Muscle layer of colon (tissue), 2 donors: ENCODE results near the gene FASN.

Source experiments
- H3K27ac ChIP-seq: one replicate; pipeline ENCODE4 v1.7.0; 2013; ENCODE audit warnings: low read depth, mild to moderate bottlenecking, low read length, moderate library complexity
- H3K27me3 ChIP-seq, 2 donors: one replicate each; pipeline ENCODE4 v1.7.0; 2013; ENCODE audit warnings: low read length in 2 of 2, mild to moderate bottlenecking in 2 of 2; ENCODE audit not compliant: insufficient read depth in 2 of 2, control insufficient read depth in 1 of 2
- H3K36me3 ChIP-seq: one replicate; pipeline ENCODE4 v1.7.0; 2013; ENCODE audit warnings: mild to moderate bottlenecking, low read length; ENCODE audit not compliant: insufficient read depth
- H3K4me1 ChIP-seq: one replicate; pipeline ENCODE4 v1.7.0; 2013; ENCODE audit warnings: mild to moderate bottlenecking, low read length; ENCODE audit not compliant: insufficient read depth
- H3K4me3 ChIP-seq, 2 donors: one replicate each; pipeline ENCODE4 v1.7.0; 2013; ENCODE audit warnings: low read length in 2 of 2, low read depth in 1 of 2, mild to moderate bottlenecking in 1 of 2, moderate library complexity in 1 of 2
- H3K9ac ChIP-seq: one replicate; pipeline ENCODE4 v1.7.0; 2013; ENCODE audit warnings: low read length
- H3K9me3 ChIP-seq: one replicate; pipeline ENCODE4 v1.7.0; 2013; ENCODE audit warnings: mild to moderate bottlenecking, low read length
- donor health status: abdominal sarcoma.
- donor health status: Adenocarcinoma of cecum.

FASN gene

GRCh38 chr17:82054351-82055022 lies 43.5 kb downstream of the FASN start:
- no peak overlapping the region for H3K4me3 ChIP-seq
- H3K36me3 ChIP-seq = peaks cover 22% of the 10 kb centered on the region
- H3K9me3 ChIP-seq = no peaks in the 10 kb centered on the region
- no peak overlapping the region for H3K9ac ChIP-seq
- no peak overlapping the region for H3K27ac ChIP-seq
- H3K27me3 ChIP-seq = no peaks in the 10 kb centered on the region
- peaks cover 26% of the 10 kb centered on the region for H3K4me1 ChIP-seq

- Histone ChIP-seq H3K9ac (no peak overlapping the region), H3K9me3 (no peaks in the 10 kb centered on the region), H3K27ac (no peak overlapping the region), H3K27me3 (no peaks in the 10 kb centered on the region), H3K4me3 (no peak overlapping the region), H3K4me1 (peaks cover 26% of the 10 kb centered on the region), H3K36me3 (peaks cover 22% of the 10 kb centered on the region)
Measured at GRCh38 chr17:82053556-82054263, 44.3 kb downstream of the FASN start.

- Histone ChIP-seq H3K27me3 (no peaks in the 10 kb centered on the region), H3K4me1 (peaks cover 26% of the 10 kb centered on the region), H3K9me3 (no peaks in the 10 kb centered on the region), H3K27ac (no peak overlapping the region), H3K4me3 (peak overlapping the region; percentile 75 to 88), H3K9ac (no peak overlapping the region), H3K36me3 (peaks cover 28% of the 10 kb centered on the region)
Measured at GRCh38 chr17:82053130-82053529, 44.9 kb downstream of the FASN start.

GRCh38 chr17:82052638-82053059 lies 45.4 kb downstream of the FASN start:
- Histone ChIP-seq H3K9me3 (no peaks in the 10 kb centered on the region), H3K4me1 (peaks cover 26% of the 10 kb centered on the region), H3K4me3 (peak overlapping the region; percentile 75 to 88), H3K36me3 (peaks cover 27% of the 10 kb centered on the region), H3K27me3 (no peaks in the 10 kb centered on the region), H3K9ac (peak overlapping the region; percentile 14), H3K27ac (no peak overlapping the region)

- no peaks in the 10 kb centered on the region for H3K27me3 ChIP-seq
- peaks cover 26% of the 10 kb centered on the region for H3K4me1 ChIP-seq
- peak within 1 kb of the TSS; percentile 75 to 88 for H3K4me3 ChIP-seq
- H3K27ac ChIP-seq = peak within 1 kb of the TSS; percentile 32
- H3K9ac ChIP-seq = peak within 1 kb of the TSS; percentile 44
- H3K9me3 ChIP-seq = no peaks in the 10 kb centered on the region
- H3K36me3 ChIP-seq = peaks cover 26% of the 10 kb centered on the region
Measured at GRCh38 chr17:82051776-82052637, 46.0 kb downstream of the FASN start, which contains the start of the genes GPS1 and RFNG. Gene GPS1, plus strand, starts transcription at chr17:82051898. Its CDS starts 34 bp downstream, at chr17:82051932. Gene RFNG, minus strand, starts transcription at chr17:82051811. Its CDS starts 45 bp downstream, at chr17:82051766.

GRCh38 chr17:82050761-82051641 lies 47.0 kb downstream of the FASN start:
- Histone ChIP-seq H3K4me1 (peaks cover 26% of the 10 kb centered on the region), H3K4me3 (peak overlapping the region; percentile 65 to 66), H3K27ac (no peak overlapping the region), H3K9ac (peak overlapping the region; percentile 44), H3K9me3 (no peaks in the 10 kb centered on the region), H3K36me3 (peaks cover 26% of the 10 kb centered on the region), H3K27me3 (no peaks in the 10 kb centered on the region)

GRCh38 chr17:82050152-82050760 lies 47.8 kb downstream of the FASN start:
- peaks cover 26% of the 10 kb centered on the region for H3K4me1 ChIP-seq
- no peak overlapping the region for H3K9ac ChIP-seq
- no peaks in the 10 kb centered on the region for H3K27me3 ChIP-seq
- peaks cover 24% of the 10 kb centered on the region for H3K36me3 ChIP-seq
- H3K4me3 ChIP-seq = peak overlapping the region; percentile 65 to 66
- no peak overlapping the region for H3K27ac ChIP-seq
- no peaks in the 10 kb centered on the region for H3K9me3 ChIP-seq

- Histone ChIP-seq H3K9ac (no peak overlapping the region), H3K4me3 (no peak overlapping the region), H3K9me3 (no peaks in the 10 kb centered on the region), H3K4me1 (peaks cover 26% of the 10 kb centered on the region), H3K36me3 (peaks cover 18% of the 10 kb centered on the region), H3K27ac (no peak overlapping the region), H3K27me3 (no peaks in the 10 kb centered on the region)
Measured at GRCh38 chr17:82049521-82049971, 48.5 kb downstream of the FASN start.

- Histone ChIP-seq H3K27me3 (no peaks in the 10 kb centered on the region), H3K4me1 (peaks cover 26% of the 10 kb centered on the region), H3K4me3 (no peak overlapping the region), H3K36me3 (peaks cover 14% of the 10 kb centered on the region), H3K9me3 (no peaks in the 10 kb centered on the region), H3K27ac (no peak overlapping the region), H3K9ac (no peak overlapping the region)
Measured at GRCh38 chr17:82049106-82049505, 48.9 kb downstream of the FASN start.

- Histone ChIP-seq H3K4me3 (no peak overlapping the region), H3K9ac (no peak overlapping the region), H3K4me1 (peaks cover 21% of the 10 kb centered on the region), H3K27ac (no peak overlapping the region), H3K9me3 (no peaks in the 10 kb centered on the region), H3K36me3 (peaks cover 9% of the 10 kb centered on the region), H3K27me3 (no peaks in the 10 kb centered on the region)
Measured at GRCh38 chr17:82048571-82048971, 49.5 kb downstream of the FASN start.
